ENCODE measurements around the gene MAPRE3. TPM values are rescaled to one million over a fixed set of nuclear protein-coding genes. Genes with fewer than 3 reads are reported as not detected.

The MAPRE3 gene
- total RNA-seq, 2 donors from 2014 or later: 9.3 to 15.8 TPM

DNA sequence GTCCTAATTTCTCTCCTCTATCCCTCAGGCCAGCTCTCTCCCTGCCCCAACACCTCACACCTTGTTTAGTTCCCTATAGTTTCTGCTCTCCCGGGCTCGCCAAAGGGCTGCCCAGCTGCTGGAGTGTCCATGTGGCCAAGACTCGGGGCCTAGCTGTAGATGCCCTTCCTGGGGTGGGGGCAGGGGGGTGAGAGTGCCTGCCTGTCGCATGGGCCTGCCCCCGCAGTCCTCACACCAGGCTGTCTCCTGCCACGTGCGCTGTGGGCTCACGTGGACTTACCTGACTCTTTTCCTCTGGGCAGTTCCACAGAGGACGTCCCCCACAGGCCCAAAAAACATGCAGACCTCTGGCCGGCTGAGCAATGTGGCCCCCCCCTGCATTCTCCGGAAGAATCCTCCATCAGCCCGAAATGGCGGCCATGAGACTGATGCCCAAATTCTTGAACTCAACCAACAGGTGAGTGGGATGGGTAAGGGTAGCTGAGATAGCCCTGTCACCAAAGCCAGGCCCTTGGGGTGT, 54.9 kb downstream of the MAPRE3 start:
- Histone ChIP-seq H3K27me3 (no peaks in the 10 kb centered on the region), H3K4me3 (no peak overlapping the region), H3K9me3 (no peaks in the 10 kb centered on the region), H3K36me3 (replicated peaks in 1 of 2; ENCODE audit: insufficient read depth in 1 of 2, low read depth in 2 of 2) (no peaks in the 10 kb centered on the region), H3K27ac (no peak overlapping the region), H3K4me1 (no peaks in the 10 kb centered on the region)
- TF ChIP-seq POLR2A (IDR thresholded peaks at IDR 0.05) (no peak), CTCF (IDR thresholded peaks at IDR 0.05) (no peak)
- intact Hi-C loops (cut with DNase I): no loop called here
- 86 to 90% methylated on average over 13 of the region's 13 CpGs for WGBS, 2 donors
- DNase-seq (no peak), ATAC-seq (no peak)

DNA sequence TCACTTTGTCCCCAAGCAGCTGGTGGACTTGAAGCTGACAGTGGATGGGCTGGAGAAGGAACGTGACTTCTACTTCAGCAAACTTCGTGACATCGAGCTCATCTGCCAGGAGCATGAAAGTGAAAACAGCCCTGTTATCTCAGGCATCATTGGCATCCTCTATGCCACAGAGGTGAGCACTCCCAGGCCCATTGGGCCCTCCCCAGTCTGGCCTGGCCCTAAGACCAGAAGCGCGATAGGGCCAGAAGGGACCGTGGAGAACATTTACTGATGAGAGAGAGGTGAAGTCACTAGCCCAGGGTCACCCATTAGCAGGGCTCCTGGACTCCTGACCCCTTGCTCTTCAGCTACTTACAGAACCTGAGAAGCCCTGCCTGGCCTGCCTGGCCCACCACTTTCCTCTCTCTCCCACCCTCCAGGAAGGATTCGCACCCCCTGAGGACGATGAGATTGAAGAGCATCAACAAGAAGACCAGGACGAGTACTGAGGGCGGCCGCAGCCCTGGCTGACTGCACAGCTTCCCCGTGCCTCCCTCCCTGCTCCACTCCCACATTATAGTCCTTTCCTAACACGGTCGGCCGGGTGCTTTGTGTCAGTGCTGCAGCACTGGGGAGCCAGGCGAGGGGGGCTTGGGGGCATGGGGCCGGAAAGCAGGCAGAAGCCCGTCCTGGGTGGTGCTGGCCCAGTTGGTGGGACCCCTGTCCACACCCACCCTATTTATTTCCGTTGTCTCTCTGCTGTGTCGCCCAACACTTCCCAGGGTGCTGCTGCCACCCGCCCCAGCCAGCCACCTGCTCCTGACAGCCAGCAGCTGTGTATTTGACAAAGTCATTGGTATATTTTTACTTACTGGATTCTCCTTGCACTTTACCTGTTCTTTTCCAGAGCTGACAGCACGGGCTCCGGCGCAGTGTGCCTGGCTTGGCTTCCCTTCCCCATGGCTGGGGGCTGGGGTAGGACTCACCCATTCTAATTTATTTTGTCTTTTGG, 55.7 kb downstream of the MAPRE3 start:
- H3K4me1 ChIP-seq: no peaks in the 10 kb centered on the region
- TF ChIP-seq POLR2A (IDR thresholded peaks at IDR 0.05): no peak
- TF ChIP-seq CTCF (IDR thresholded peaks at IDR 0.05): no peak
- H3K27ac ChIP-seq: no peak overlapping the region
- intact Hi-C loops (cut with DNase I): no loop called here
- no peak for DNase-seq
- 90 to 95% methylated on average over 17 to 23 of the region's 24 CpGs for WGBS, 2 donors
- no peaks in the 10 kb centered on the region for H3K9me3 ChIP-seq
- H3K36me3 ChIP-seq (replicated peaks in 1 of 2; ENCODE audit: insufficient read depth in 1 of 2, low read depth in 2 of 2): no peaks in the 10 kb centered on the region
- H3K27me3 ChIP-seq: no peaks in the 10 kb centered on the region
- ATAC-seq: no peak
- no peak overlapping the region for H3K4me3 ChIP-seq

GRCh38 chr2:27027211-27027651, 56.8 kb downstream of the MAPRE3 start:
- H3K27me3 ChIP-seq: no peaks in the 10 kb centered on the region
- 84 to 95% methylated on average over 4 to 10 of the region's 10 CpGs for WGBS, 2 donors
- ATAC-seq: no peak
- TF ChIP-seq POLR2A (IDR thresholded peaks at IDR 0.05): no peak
- no peak for TF ChIP-seq CTCF (IDR thresholded peaks at IDR 0.05)
- no peak overlapping the region for H3K4me3 ChIP-seq
- H3K4me1 ChIP-seq: no peaks in the 10 kb centered on the region
- no peaks in the 10 kb centered on the region for H3K9me3 ChIP-seq
- intact Hi-C loops (cut with DNase I): no loop called here
- no peak for DNase-seq
- H3K27ac ChIP-seq: no peak overlapping the region
- H3K36me3 ChIP-seq (replicated peaks in 1 of 2; ENCODE audit: insufficient read depth in 1 of 2, low read depth in 2 of 2): no peaks in the 10 kb centered on the region

DNA sequence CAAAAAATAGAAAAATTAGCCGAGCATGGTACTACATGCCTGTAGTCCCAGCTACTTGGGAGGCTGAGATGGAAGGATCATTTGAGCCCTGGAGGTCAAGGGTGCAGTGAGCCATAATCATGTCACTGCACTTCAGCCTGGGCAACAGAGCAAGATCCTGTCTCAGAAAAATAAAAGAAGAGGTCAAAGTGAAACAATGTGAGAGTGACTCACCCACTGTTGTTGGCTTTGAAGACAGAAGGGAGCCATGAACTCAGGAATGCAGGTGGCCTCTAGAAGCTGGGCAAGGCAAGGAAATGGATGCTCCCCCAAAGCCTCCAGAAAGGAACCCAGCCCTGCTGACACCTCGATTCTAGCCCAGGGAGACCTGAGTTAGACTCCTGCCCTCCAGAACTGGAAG, 58.6 kb downstream of the MAPRE3 start:
- WGBS, 2 donors: 64 to 76% methylated on average over 2 of the region's 2 CpGs
- peaks cover 5% of the 10 kb centered on the region for H3K4me1 ChIP-seq
- no peaks in the 10 kb centered on the region for H3K36me3 ChIP-seq (replicated peaks in 1 of 2; ENCODE audit: insufficient read depth in 1 of 2, low read depth in 2 of 2)
- no peak overlapping the region for H3K4me3 ChIP-seq
- no peak for TF ChIP-seq POLR2A (IDR thresholded peaks at IDR 0.05)
- no peak for TF ChIP-seq CTCF (IDR thresholded peaks at IDR 0.05)
- no peaks in the 10 kb centered on the region for H3K27me3 ChIP-seq
- DNase-seq: no peak
- no peak for ATAC-seq
- no peaks in the 10 kb centered on the region for H3K9me3 ChIP-seq
- intact Hi-C loops (cut with DNase I): no loop called here
- H3K27ac ChIP-seq: no peak overlapping the region

All from body of pancreas (tissue), 4 donors.